GM04504 (cell line): Measurements from ENCODE around the gene CHD6.
A peak's percentile ranks its signal among the peaks of the same experiment; 100 is the strongest.

Experiments used
- DNase-seq: peaks from one replicate; pipeline ENCODE4 v3.0.0-alpha.2; 2012; ENCODE audit warnings: low read depth

CHD6 gene

GRCh38 chr20:41392871-41393704, 225.1 kb downstream of the CHD6 start:
- no peak for DNase-seq

- no peak for DNase-seq
Observed at GRCh38 chr20:41392295-41392694, 225.9 kb downstream of the CHD6 start.

- DNase-seq, result no peak
Observed at GRCh38 chr20:41391587-41392001, 226.6 kb downstream of the CHD6 start.

GRCh38 chr20:41390889-41391288, 227.3 kb downstream of the CHD6 start:
- DNase-seq, result no peak

GRCh38 chr20:41387444-41387851, 230.7 kb downstream of the CHD6 start:
- no peak for DNase-seq

DNA sequence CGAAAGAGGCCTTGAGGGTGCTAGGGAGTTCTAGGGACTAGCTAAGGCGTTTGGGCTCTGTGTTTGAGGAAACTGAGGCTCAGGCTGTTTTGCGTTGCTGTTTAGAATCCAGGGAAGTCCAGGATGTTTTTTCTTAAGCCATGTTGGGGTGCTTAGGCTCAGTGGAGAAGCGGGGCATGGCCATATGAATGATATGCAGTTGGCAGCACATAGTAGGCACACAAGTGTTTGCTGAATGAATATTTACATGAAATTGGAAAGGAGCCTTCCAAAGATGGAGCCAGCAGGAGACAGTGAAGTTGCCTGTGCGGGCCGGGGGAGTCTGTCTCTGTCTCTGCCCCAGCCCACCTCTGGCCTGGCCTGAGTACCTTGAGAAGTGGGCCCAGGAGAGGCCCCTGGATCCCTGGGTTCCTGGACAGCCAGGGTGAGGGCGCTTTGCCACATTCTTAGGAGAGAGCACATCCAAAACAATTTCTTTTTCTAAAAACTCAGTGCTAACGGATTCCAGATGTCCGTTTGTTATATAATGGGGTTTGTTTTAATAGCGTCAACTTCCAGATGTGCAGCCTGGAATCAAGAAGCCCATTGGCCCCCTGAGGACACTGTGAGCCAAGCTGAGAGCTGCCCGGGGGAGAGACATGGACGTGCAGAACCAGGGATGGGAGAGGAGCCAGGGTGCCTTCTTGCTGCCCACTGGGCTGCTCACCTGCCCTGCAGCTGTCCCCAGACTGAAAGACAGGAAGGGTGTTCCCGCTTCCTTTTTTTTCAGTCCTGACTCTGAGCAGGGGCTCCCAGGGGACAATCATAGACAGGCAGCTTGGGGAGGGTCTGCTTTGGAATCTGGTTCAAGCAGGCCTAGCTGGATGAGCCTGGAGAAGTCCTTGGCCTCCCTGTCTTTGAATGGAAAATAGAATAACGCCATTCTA, 231.4 kb downstream of the CHD6 start:
- DNase-seq, result peak; percentile 55

GRCh38 chr20:41382791-41383305, 235.3 kb downstream of the CHD6 start:
- DNase-seq, result no peak

- no peak for DNase-seq
Observed at GRCh38 chr20:41380551-41381193, 237.5 kb downstream of the CHD6 start.

DNA sequence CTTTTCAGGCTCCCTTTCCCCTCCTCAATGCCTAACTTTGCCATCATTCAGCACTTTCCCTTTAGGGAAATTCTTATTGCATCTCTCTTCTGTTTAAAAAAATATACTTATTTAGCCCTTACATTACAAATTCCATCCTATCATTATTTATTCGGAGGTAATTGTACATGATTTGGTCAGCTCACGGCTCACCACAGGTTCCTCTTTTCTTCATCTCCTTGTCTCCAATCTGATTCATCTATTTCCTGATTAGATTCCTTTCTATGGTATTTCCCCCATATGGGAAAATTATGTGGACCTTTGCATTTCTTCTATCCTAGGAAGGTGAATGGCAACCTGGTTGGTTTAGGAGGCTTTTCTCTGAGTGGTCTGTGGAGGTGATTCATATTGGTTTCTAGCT, 238.6 kb downstream of the CHD6 start:
- DNase-seq, result no peak

- no peak for DNase-seq
Observed at GRCh38 chr20:41377275-41377674, 240.9 kb downstream of the CHD6 start.

- no peak for DNase-seq
Observed at GRCh38 chr20:41376349-41376748, 241.8 kb downstream of the CHD6 start.

GRCh38 chr20:41375846-41376245, 242.3 kb downstream of the CHD6 start:
- no peak for DNase-seq

- no peak for DNase-seq
Observed at GRCh38 chr20:41373931-41374920, 244.0 kb downstream of the CHD6 start.

DNA sequence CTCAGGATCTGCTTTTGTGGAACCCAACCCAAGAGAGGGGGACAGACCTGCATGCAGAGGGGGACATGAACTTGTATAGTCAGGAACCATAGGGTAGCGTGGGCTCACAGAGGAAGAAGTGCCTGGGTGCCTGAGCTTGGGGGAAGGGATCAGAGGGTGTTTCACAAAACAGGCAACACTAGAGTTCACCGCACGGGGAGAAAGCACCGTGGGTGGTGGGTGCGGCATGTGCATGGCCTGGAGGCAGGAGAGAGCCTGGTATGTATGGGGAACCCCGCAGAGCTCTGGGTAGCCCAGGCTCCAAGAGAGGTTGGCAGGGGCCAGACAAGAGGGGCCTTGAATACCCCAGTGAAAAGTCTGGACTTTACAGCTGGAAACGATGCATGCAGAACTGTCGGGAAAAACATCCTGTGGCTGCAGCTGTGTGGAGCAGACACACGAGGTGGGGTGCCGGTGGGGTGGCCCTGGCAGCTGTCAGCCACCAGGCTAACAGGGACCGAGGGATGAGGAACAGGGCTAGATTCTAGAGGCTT, 244.9 kb downstream of the CHD6 start:
- no peak for DNase-seq

- DNase-seq, result no peak
Observed at GRCh38 chr20:41371371-41371770, 246.8 kb downstream of the CHD6 start.

GRCh38 chr20:41370176-41370575, 248.0 kb downstream of the CHD6 start:
- no peak for DNase-seq

GRCh38 chr20:41369673-41370072, 248.5 kb downstream of the CHD6 start:
- no peak for DNase-seq

GRCh38 chr20:41367956-41368355, 250.2 kb downstream of the CHD6 start:
- no peak for DNase-seq

- DNase-seq, result no peak
Observed at GRCh38 chr20:41367393-41367695, 250.8 kb downstream of the CHD6 start.

GRCh38 chr20:41366546-41367392, 251.4 kb downstream of the CHD6 start, which contains the start of gene EMILIN3:
TSS of gene EMILIN3 (minus strand) at chr20:41366818. CDS start at chr20:41366634, 184 bp downstream.
- DNase-seq, result no peak
